Measurements from ENCODE around the gene TPD52L1.

DNA sequence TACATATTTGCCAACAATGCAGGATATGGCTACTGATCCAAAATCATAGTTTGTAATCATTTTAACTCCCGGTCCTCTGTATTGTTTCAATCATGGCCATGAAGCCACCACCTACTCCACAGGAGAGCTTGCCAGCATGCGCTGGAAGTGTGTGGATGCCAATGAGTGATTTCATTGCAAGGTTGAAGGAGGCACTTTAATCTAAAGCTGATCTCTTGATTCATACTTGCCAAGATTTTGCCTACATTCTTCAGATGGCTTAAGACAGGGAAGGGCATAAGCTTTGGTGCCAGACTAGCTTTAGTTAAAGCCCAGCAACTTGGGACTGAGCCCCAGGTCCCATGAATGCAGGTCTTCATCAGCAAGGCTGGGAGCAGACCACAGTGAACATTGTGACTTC, 58.8 kb downstream of the TPD52L1 start:
- no peak for TF ChIP-seq TAF1 (IDR thresholded peaks at IDR 0.05; ENCODE audit: borderline replicate concordance, low read depth, low read length)
- no peak for TF ChIP-seq MYC (IDR thresholded peaks at IDR 0.05; ENCODE audit: insufficient read depth, insufficient read length, insufficient replicate concordance, low read length, severe bottlenecking)
- no peak for TF ChIP-seq DPF2 (IDR thresholded peaks at IDR 0.05)
- no peak for TF ChIP-seq ZNF274 (IDR thresholded peaks at IDR 0.05; ENCODE audit: insufficient read depth, insufficient read length)
- TF ChIP-seq, protein P1, sequence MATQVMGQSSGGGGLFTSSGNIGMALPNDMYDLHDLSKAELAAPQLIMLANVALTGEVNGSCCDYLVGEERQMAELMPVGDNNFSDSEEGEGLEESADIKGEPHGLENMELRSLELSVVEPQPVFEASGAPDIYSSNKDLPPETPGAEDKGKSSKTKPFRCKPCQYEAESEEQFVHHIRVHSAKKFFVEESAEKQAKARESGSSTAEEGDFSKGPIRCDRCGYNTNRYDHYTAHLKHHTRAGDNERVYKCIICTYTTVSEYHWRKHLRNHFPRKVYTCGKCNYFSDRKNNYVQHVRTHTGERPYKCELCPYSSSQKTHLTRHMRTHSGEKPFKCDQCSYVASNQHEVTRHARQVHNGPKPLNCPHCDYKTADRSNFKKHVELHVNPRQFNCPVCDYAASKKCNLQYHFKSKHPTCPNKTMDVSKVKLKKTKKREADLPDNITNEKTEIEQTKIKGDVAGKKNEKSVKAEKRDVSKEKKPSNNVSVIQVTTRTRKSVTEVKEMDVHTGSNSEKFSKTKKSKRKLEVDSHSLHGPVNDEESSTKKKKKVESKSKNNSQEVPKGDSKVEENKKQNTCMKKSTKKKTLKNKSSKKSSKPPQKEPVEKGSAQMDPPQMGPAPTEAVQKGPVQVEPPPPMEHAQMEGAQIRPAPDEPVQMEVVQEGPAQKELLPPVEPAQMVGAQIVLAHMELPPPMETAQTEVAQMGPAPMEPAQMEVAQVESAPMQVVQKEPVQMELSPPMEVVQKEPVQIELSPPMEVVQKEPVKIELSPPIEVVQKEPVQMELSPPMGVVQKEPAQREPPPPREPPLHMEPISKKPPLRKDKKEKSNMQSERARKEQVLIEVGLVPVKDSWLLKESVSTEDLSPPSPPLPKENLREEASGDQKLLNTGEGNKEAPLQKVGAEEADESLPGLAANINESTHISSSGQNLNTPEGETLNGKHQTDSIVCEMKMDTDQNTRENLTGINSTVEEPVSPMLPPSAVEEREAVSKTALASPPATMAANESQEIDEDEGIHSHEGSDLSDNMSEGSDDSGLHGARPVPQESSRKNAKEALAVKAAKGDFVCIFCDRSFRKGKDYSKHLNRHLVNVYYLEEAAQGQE (IDR thresholded peaks at IDR 0.05; ENCODE audit: low read depth, low read length): no peak
- TF ChIP-seq, protein P2, sequence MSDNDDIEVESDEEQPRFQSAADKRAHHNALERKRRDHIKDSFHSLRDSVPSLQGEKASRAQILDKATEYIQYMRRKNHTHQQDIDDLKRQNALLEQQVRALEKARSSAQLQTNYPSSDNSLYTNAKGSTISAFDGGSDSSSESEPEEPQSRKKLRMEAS (IDR thresholded peaks at IDR 0.05; ENCODE audit: low read depth, low read length): no peak

Measured in GM12878 (cell line).